ENCODE results near the gene DUSP10.
A peak's percentile ranks its signal among the peaks of the same experiment; 100 is the strongest.

Gene DUSP10

GRCh38 chr1:221762121-221762520 is 20.2 kb upstream of the DUSP10 start:
- no peak for DNase-seq

- no peak for DNase-seq
Measured at GRCh38 chr1:221761354-221762002, 19.6 kb upstream of the DUSP10 start.

GRCh38 chr1:221760911-221761310 is 19.0 kb upstream of the DUSP10 start:
- no peak for DNase-seq

- no peak for DNase-seq
Measured at GRCh38 chr1:221759436-221759835, 17.5 kb upstream of the DUSP10 start.

GRCh38 chr1:221758455-221758854 is 16.6 kb upstream of the DUSP10 start:
- DNase-seq = no peak

GRCh38 chr1:221756830-221757551 is 15.1 kb upstream of the DUSP10 start:
- DNase-seq = no peak

GRCh38 chr1:221753828-221754188 is 11.9 kb upstream of the DUSP10 start:
- no peak for DNase-seq

- DNase-seq = no peak
Measured at GRCh38 chr1:221751226-221751887, 9.5 kb upstream of the DUSP10 start.

GRCh38 chr1:221748981-221749380 is 7.1 kb upstream of the DUSP10 start:
- no peak for DNase-seq

- no peak for DNase-seq
Measured at GRCh38 chr1:221747839-221748238, 6.0 kb upstream of the DUSP10 start.

- DNase-seq = no peak
Measured at GRCh38 chr1:221743416-221744208, 1.7 kb upstream of the DUSP10 start.

- DNase-seq = peak; percentile 74
Measured at GRCh38 chr1:221742555-221743415, 896 bp upstream of the DUSP10 start.

- DNase-seq = peak; percentile 23
Measured at GRCh38 chr1:221740993-221741702, 741 bp downstream of the DUSP10 start.

- peak; percentile 15 for DNase-seq
Measured at GRCh38 chr1:221740369-221740992, 1.4 kb downstream of the DUSP10 start.

GRCh38 chr1:221739677-221740025 is 2.2 kb downstream of the DUSP10 start:
- no peak for DNase-seq

- DNase-seq = no peak
Measured at GRCh38 chr1:221739018-221739676, 2.7 kb downstream of the DUSP10 start.

GRCh38 chr1:221736714-221737113 is 5.2 kb downstream of the DUSP10 start:
- no peak for DNase-seq

- DNase-seq = no peak
Measured at GRCh38 chr1:221735999-221736398, 5.9 kb downstream of the DUSP10 start.

GRCh38 chr1:221734187-221734586 is 7.7 kb downstream of the DUSP10 start:
- DNase-seq = no peak

GRCh38 chr1:221732052-221732451 is 9.8 kb downstream of the DUSP10 start:
- DNase-seq = no peak

Measured in NCI-H1105 (cell line).